Epithelial cell of esophagus (primary cell): Measurements from ENCODE around the gene CHPF.

Experiments
- DNase-seq: peaks from one replicate; pipeline ENCODE4 v3.0.0; 2010; ENCODE audit warnings: low read depth
- H3K4me3 ChIP-seq: 2 replicates; pipeline ENCODE4 v1.5.1; 2011; ENCODE audit warnings: mild to moderate bottlenecking, low read length, control low read depth
- TF ChIP-seq, protein P1 (sequence below): IDR thresholded peaks from 2 replicates; pipeline ENCODE4 v1.5.1; 2011; ENCODE audit warnings: low read depth, mild to moderate bottlenecking, low read length, control low read depth, inconsistent platforms; ENCODE audit not compliant: insufficient read depth; ENCODE audit errors: missing control alignments

CHPF gene

DNA sequence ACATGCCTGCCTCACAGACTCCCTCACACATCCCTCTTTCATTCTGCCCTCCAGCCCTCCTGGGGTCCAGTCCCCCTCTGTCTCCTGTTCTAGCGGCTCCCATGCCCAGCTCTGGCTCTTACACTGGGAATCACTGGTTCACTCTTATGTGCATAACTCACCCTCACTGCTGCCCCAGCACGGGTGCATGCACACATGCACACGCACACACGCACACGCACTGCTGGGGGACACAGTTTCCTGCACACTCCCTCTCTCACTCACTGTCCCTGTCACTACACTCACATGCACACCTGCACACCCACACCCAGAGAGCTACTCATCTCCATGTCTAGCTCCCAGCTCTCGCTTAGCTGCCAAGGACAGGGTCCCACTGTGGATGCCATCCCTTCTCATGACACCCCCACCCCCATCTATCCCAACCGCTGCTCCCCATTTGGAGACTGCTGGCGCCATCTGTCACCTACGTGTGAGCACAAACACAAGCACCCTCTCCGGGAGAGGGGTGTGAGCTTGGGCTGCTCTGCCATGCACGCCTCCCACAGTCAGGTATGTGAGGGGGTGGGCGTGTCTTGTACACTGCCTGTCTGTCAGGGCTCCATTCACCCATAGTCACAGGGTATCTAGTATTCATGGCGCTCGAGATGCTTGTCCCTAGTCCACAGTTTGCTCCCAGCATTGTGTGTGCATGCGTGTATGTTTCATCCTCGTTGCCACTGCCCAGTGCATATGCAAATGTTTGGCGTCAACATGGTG is 27.6 kb downstream of the CHPF start:
- TF ChIP-seq, protein P1, sequence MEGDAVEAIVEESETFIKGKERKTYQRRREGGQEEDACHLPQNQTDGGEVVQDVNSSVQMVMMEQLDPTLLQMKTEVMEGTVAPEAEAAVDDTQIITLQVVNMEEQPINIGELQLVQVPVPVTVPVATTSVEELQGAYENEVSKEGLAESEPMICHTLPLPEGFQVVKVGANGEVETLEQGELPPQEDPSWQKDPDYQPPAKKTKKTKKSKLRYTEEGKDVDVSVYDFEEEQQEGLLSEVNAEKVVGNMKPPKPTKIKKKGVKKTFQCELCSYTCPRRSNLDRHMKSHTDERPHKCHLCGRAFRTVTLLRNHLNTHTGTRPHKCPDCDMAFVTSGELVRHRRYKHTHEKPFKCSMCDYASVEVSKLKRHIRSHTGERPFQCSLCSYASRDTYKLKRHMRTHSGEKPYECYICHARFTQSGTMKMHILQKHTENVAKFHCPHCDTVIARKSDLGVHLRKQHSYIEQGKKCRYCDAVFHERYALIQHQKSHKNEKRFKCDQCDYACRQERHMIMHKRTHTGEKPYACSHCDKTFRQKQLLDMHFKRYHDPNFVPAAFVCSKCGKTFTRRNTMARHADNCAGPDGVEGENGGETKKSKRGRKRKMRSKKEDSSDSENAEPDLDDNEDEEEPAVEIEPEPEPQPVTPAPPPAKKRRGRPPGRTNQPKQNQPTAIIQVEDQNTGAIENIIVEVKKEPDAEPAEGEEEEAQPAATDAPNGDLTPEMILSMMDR = no peak
- H3K4me3 ChIP-seq = no peak overlapping the region
- no peak for DNase-seq

DNA sequence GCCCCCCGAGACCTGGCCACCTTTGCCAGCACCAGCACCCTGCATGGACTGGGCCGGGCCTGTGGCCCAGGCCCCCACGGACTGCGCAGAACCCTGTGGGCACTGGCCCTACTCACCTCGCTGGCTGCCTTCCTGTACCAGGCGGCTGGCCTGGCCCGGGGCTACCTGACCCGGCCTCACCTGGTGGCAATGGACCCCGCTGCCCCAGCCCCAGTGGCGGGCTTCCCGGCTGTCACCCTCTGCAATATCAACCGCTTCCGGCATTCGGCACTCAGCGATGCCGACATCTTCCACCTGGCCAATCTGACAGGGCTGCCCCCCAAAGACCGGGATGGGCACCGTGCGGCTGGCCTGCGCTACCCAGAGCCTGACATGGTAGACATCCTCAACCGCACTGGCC is 28.8 kb downstream of the CHPF start:
- H3K4me3 ChIP-seq = no peak overlapping the region
- DNase-seq = no peak
- TF ChIP-seq, protein P1 = no peak

DNA sequence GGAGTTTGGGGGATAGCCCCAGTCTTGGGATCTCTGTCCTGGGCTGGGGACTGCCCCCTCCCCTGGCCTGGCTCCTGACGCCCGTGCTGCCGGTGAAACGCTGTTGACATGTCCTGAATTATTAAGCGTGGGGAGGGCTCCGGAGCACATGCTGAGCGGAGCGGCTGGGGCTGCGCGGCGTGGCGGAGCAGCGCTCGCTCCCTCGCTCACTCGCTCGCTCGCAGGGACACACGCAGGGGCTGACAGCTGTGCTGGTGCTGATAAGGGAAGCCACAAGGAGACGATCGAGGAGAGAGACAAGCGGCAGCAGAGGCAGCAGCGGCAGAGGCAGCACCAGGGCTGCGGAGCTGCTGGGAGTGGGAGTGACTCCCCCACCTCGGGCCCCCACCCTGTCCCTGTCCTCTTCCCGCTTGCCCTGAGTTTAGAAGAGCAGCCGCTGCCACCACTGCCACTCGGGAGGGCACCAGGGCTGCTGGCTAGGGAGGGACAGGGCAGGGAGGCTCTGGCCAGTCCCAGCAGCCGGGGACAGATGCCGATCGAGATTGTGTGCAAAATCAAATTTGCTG is 29.3 kb downstream of the CHPF start, which contains the start of gene ASIC4:
TSS of gene ASIC4 (plus strand) at position 287 of the 566 bp plus-strand sequence. CDS start at position 530, 243 bp downstream.
- TF ChIP-seq, protein P1 = no peak
- DNase-seq = no peak
- H3K4me3 ChIP-seq = no peak within 1 kb of the TSS

DNA sequence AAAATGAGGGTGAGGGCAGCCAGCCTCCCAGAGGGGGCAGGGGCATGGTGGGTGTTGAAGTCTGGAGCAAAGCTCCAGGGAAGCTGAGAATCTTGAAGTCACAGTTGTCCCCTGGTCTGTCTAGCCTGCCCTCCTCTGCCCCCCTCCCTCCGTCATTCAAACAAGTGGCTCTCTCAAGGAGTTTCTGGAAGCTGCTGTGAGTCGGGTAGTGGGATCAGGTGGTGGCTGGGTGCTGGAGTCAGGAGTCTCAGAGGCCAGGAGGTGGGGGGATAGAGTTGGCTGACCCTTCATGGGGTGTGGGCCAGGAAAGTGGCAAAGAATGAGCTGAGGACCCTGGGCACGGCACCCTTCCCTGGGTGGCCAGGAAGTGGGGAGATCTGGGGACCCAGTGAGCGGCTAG is 29.8 kb downstream of the CHPF start:
- DNase-seq = no peak
- H3K4me3 ChIP-seq = no peak overlapping the region
- TF ChIP-seq, protein P1 = no peak

DNA sequence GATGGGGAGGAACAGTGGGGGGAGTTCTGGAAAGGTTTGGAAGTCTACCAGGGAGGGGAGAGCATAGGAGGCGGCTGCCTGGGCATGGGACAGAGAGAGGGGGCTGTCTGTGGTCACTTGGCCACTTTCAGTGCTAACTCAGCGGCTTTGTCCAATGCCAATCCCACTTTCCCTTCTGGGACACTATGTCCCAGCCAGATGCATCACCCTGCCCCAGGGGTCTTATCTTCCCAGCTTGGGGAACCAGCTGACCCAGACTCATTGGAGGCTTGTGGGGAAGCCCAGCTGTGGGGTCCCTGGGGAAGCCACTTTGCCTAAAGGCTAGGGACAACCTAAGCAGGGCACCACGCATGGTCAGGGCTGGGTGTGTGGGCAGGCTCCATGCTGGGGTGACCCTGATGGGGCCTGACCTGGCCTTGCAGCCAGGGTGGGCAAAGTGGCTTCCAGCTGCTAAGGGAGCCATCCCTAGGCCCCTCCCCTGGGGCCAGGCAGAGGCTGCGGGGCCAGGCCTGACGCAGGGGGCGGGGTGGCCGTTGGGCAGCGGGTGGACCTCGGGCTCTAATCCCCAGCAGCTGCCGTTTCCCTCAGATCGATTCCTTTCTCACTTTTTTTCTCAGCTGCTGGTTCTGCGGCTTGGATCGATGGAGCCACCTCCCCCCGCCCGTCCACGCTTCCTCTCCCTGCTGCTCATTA is 30.9 kb downstream of the CHPF start:
- no peak overlapping the region for H3K4me3 ChIP-seq
- TF ChIP-seq, protein P1 = no peak

DNA sequence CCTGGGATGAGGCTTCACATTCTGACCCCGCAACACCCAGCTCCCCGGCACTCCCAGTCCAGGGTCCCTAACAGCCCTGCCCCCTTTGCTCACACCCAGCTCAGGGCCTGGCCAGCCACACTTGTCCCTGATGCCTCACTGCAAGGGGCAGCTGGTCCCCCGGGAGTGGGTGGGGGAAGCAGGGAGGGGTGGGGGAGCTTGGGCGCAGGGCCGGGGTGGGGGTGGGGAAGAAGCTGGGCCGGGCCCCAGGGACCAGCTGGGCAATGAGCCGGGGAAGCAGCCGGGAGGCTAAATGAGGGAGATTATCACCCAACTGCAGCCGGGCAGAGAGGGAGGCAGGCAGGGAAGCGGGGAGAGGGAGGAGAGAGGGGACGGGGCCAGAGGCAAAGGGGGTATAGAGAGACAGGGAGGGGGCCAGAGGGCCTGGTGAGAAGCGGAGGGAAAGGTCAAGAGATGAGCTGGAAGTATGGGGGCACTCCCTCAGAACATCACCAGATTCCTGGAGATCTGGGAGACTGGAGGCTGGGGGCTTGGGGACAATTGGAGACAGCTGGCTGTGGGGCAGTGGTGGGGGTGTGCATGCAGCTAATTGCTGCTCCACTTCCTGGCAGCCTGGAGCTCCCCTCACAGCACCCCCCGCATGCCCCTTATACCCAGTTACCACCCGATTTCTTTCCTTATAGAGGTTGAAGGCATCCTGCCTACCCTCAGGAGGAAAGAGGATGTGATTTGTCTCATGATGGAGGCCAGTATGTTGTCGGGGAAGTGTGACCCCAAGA is 31.9 kb downstream of the CHPF start:
- DNase-seq = no peak
- TF ChIP-seq, protein P1 = no peak
- no peak overlapping the region for H3K4me3 ChIP-seq

More for the DNA sequence above, 30.9 kb downstream of the CHPF start:
- no peak for DNase-seq
